Endothelial cell of umbilical vein (primary cell): ENCODE results near the gene ARHGEF17. TPM values are rescaled to one million over a fixed set of nuclear protein-coding genes. Genes with fewer than 3 reads are reported as not detected.

ENCODE experiments used
- BruUV-seq: library from RNA; stranded (reverse); fragments of 400-500 nt; replicated peaks from 2 replicates; lab custom pipeline; 2021; lab: Mats Ljungman, UMichigan
- CTCF ChIA-PET: fragments of 300-600, 350-600 bp; sonication (Branson Sonifier 250); formaldehyde crosslinking; loops from one replicate; lab custom pipeline; 2021; ENCODE audit warnings: antibody characterized with exemption, inconsistent platforms; lab: Charles Lee
- POLR2A ChIA-PET: fragments of 300-600, 350-600 bp; sonication (Branson Sonifier 250); formaldehyde crosslinking; loops from one replicate; lab custom pipeline; 2021; ENCODE audit warnings: antibody characterized with exemption, inconsistent platforms; lab: Charles Lee
- DNase-seq: peaks from one replicate; pipeline ENCODE4 v3.0.0-alpha.2; 2011; ENCODE audit warnings: low read depth, low spot score
- FAIRE-seq: peaks from 2 replicates; lab custom pipeline; 2011; peaks lifted over from hg19 to GRCh38; lab: Jason Lieb, UNC
- H2AFZ ChIP-seq: 2 replicates; pipeline ENCODE4 v1.6.0; 2012; ENCODE audit warnings: low read depth, low read length, control low read depth, inconsistent platforms
- H3K27ac ChIP-seq: 2 replicates; pipeline ENCODE4 v1.5.1; 2011; ENCODE audit warnings: low read depth, mild to moderate bottlenecking, control low read depth, low read length, moderate library complexity; ENCODE audit not compliant: insufficient read depth
- H3K27me3 ChIP-seq, 2 experiments: 2 replicates each; pipeline versions ENCODE4 v1.6.0 to v1.6.1; 2011; ENCODE audit warnings: low read length in 2 of 2, mixed read lengths in 1 of 2; ENCODE audit not compliant: control insufficient read depth in 2 of 2, insufficient read depth in 2 of 2
- H3K36me3 ChIP-seq, 2 experiments: 2 replicates in 1 of 2; 3 replicates in 1 of 2; pipeline ENCODE4 v1.5.1; 2011; ENCODE audit warnings: low read length in 2 of 2, mild to moderate bottlenecking in 1 of 2, moderate library complexity in 1 of 2; ENCODE audit not compliant: control insufficient read depth in 2 of 2, insufficient read depth in 2 of 2; ENCODE audit errors: extremely low read depth in 1 of 2
- H3K4me1 ChIP-seq: 3 replicates; pipeline ENCODE4 v1.5.1; 2011; ENCODE audit warnings: mild to moderate bottlenecking, low read length; ENCODE audit not compliant: control insufficient read depth, insufficient read depth; ENCODE audit errors: extremely low read depth
- H3K4me2 ChIP-seq: 2 replicates; pipeline ENCODE4 v1.6.1; 2011; ENCODE audit warnings: low read length, control low read depth, mixed read lengths; ENCODE audit not compliant: insufficient read depth
- H3K4me3 ChIP-seq, 3 experiments: fragments of 200-600 bp in 1 of 3; sonication (generic), shearing (Covaris generic) in 1 of 3; replicated peaks in 1 of 3; 2 replicates each; pipeline ENCODE4 v1.5.1; 2011 to 2016; ENCODE audit warnings: control low read depth in 3 of 3, low read length in 3 of 3, mild to moderate bottlenecking in 2 of 3, inconsistent platforms in 1 of 3, low read depth in 1 of 3, moderate library complexity in 1 of 3; ENCODE audit not compliant: insufficient read depth in 1 of 3
- H3K79me2 ChIP-seq: 2 replicates; pipeline ENCODE4 v1.6.0; 2012; ENCODE audit warnings: low read length, inconsistent platforms; ENCODE audit not compliant: control insufficient read depth, insufficient read depth
- H3K9ac ChIP-seq: replicated peaks from 2 replicates; pipeline ENCODE3; 2011; ENCODE audit warnings: low read length, control low read depth; ENCODE audit not compliant: insufficient read depth; ENCODE audit errors: extremely low read depth
- H3K9me1 ChIP-seq: replicated peaks from 3 replicates; pipeline ENCODE4 v1.6.0; 2011; ENCODE audit warnings: mild to moderate bottlenecking, low read length; ENCODE audit not compliant: control insufficient read depth, insufficient read depth; ENCODE audit errors: extremely low read depth
- H3K9me3 ChIP-seq: replicated peaks from 2 replicates; pipeline ENCODE4 v1.5.1; 2012; ENCODE audit warnings: low read length, inconsistent platforms; ENCODE audit not compliant: control insufficient read depth, insufficient read depth
- H4K20me1 ChIP-seq: replicated peaks from 2 replicates; pipeline ENCODE3; 2011; ENCODE audit warnings: mild to moderate bottlenecking, low read length; ENCODE audit not compliant: control insufficient read depth, insufficient read depth; ENCODE audit errors: extremely low read depth
- EZH2 ChIP-seq: IDR thresholded peaks from 2 replicates; pipeline ENCODE4 v1.6.1; 2012; ENCODE audit warnings: borderline replicate concordance, low read depth, mild to moderate bottlenecking, moderate library complexity, low read length, inconsistent platforms; ENCODE audit not compliant: severe bottlenecking
- FOS ChIP-seq: IDR thresholded peaks from 2 replicates; pipeline ENCODE4 v1.6.1; 2011; ENCODE audit warnings: mild to moderate bottlenecking, low read length, moderate library complexity, borderline replicate concordance; ENCODE audit not compliant: insufficient read depth
- GATA2 ChIP-seq: IDR thresholded peaks from 2 replicates; pipeline ENCODE4 v1.7.0; 2011; ENCODE audit warnings: low read depth, mild to moderate bottlenecking, moderate library complexity, mixed read lengths, low read length; ENCODE audit not compliant: insufficient read length, insufficient read depth
- JUN ChIP-seq: IDR thresholded peaks from 2 replicates; pipeline ENCODE4 v1.6.1; 2011; ENCODE audit warnings: borderline replicate concordance, low read depth; ENCODE audit not compliant: insufficient read length, insufficient read depth
- MYC ChIP-seq: IDR thresholded peaks from one replicate; pipeline ENCODE4 v1.6.1; 2011; ENCODE audit warnings: mild to moderate bottlenecking, low read depth, low read length
- POLR2A ChIP-seq: IDR thresholded peaks from 2 replicates; pipeline ENCODE4 v1.6.1; 2012; ENCODE audit warnings: low read depth, mild to moderate bottlenecking, control low read depth, low read length
- POLR2AphosphoS5 ChIP-seq: IDR thresholded peaks from 2 replicates; pipeline ENCODE4 v1.6.1; 2012; ENCODE audit warnings: low read depth, mild to moderate bottlenecking, control low read depth, low read length, moderate library complexity; ENCODE audit not compliant: insufficient read depth
- dilution Hi-C: fragments of 300-500 bp; cut with MboI; formaldehyde crosslinking; loops from one replicate; pipeline ENCODE4 v1.15.0; 2019; ENCODE audit warnings: low sequenced_read_pairs; ENCODE audit not compliant: extremely low pct_ligation_motif_present
- intact Hi-C: fragments of 100-400 bp; cut with micrococcal nuclease; formaldehyde crosslinking; loops from one replicate; pipeline ENCODE4 v1.10.0; 2022
- polyA plus RNA-seq, 4 experiments: library from polyadenylated mRNA; depleted of rRNA in 3 of 4; stranded (reverse) in 3 of 4; unstranded in 1 of 4; fragments of >200 nt; gene quantifications; 2 replicates each; pipeline versions ENCODE4 v1.2.1 to v1.2.3, GENCODE V29; 2011 to 2012; ENCODE audit warnings: missing spikeins in 1 of 4
- total RNA-seq: library from RNA; stranded (reverse); gene quantifications from 2 replicates; pipeline ENCODE4 v1.2.3, GENCODE V29; 2021
- TF ChIP-seq, protein P1 (sequence below): IDR thresholded peaks from 2 replicates; pipeline ENCODE4 v1.6.1; 2011; ENCODE audit not compliant: insufficient read depth, insufficient read length
- TF ChIP-seq, protein P2 (sequence below), 2 donors: IDR thresholded peaks; 1 replicate in 1 of 2; 2 replicates in 1 of 2; pipeline ENCODE4 v1.5.1; 2011; ENCODE audit warnings: low read length in 2 of 2, mild to moderate bottlenecking in 2 of 2, moderate library complexity in 2 of 2, control low read depth in 1 of 2, inconsistent platforms in 1 of 2, low read depth in 1 of 2; ENCODE audit not compliant: insufficient read depth in 1 of 2; ENCODE audit errors: extremely low read depth in 1 of 2

The ARHGEF17 gene
- total and polyA plus RNA-seq, 2 donors (not counting 3 experiments of a cell fraction or from before 2014, with no cell fraction given), result 74.9 to 89.9 TPM

DNA sequence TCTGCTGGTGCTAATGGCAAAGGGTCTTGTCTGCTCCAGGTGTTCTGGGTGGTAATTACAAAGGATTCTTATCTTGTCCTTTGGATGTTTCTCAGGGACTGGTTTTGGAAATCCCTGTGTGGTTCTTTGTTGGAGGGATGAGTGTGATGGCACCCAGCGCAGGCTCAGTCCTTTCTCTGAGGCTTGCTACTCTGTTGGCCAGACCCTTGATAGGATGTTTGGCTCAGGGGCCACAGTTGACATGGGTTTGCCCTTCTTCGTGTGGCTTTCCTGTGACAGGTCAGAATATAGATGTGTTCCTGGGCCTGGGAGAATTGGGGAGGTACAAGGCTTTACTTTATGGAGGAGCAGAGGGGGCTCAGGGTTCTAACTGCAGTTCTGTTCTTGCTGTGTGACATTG lies 4.0 kb downstream of the ARHGEF17 start:
- H3K27ac ChIP-seq, result no peak overlapping the region
- dilution Hi-C loops, result no loop called here

More for the DNA sequence above, 4.0 kb downstream of the ARHGEF17 start:
- H3K79me2 ChIP-seq, result peaks cover 51% of the 10 kb centered on the region
- ChIA-PET POLR2A (interaction anchor here (0.7 kb wide), 1 partner anchor 10 kb away, joined by 3 read pairs; no protein-coding TSS in a partner anchor), CTCF (interaction anchor here (1.4 to 16.0 kb wide), 3 partner anchors 12 to 24 kb away, joined by 4 to 455 read pairs (median 7); no protein-coding TSS in a partner anchor)
- no peaks in the 10 kb centered on the region for H4K20me1 ChIP-seq
- H3K4me3 ChIP-seq, result peak overlapping the region in 2 of 3 experiments; percentile 20 to 23
- H3K36me3 ChIP-seq, result peaks cover 0 to 5% of the 10 kb centered on the region in 2 experiments
- FAIRE-seq (no peak), DNase-seq (no peak)
- H3K27me3 ChIP-seq, result no peaks in the 10 kb centered on the region
- H3K9me1 ChIP-seq, result no peaks in the 10 kb centered on the region
- peak overlapping the region; percentile 60 for H3K4me2 ChIP-seq
- BruUV-seq, result no TSS peak
- H3K4me1 ChIP-seq, result peaks cover 37% of the 10 kb centered on the region
- intact Hi-C loops, result no loop called here
- H2AFZ ChIP-seq, result no peak overlapping the region
- TF ChIP-seq FOS (no peak), MYC (no peak), EZH2 (no peak), POLR2A (no peak), POLR2AphosphoS5 (no peak), GATA2 (no peak), JUN (no peak)
- TF ChIP-seq, protein P1, sequence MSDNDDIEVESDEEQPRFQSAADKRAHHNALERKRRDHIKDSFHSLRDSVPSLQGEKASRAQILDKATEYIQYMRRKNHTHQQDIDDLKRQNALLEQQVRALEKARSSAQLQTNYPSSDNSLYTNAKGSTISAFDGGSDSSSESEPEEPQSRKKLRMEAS, result no peak
- TF ChIP-seq, protein P2, sequence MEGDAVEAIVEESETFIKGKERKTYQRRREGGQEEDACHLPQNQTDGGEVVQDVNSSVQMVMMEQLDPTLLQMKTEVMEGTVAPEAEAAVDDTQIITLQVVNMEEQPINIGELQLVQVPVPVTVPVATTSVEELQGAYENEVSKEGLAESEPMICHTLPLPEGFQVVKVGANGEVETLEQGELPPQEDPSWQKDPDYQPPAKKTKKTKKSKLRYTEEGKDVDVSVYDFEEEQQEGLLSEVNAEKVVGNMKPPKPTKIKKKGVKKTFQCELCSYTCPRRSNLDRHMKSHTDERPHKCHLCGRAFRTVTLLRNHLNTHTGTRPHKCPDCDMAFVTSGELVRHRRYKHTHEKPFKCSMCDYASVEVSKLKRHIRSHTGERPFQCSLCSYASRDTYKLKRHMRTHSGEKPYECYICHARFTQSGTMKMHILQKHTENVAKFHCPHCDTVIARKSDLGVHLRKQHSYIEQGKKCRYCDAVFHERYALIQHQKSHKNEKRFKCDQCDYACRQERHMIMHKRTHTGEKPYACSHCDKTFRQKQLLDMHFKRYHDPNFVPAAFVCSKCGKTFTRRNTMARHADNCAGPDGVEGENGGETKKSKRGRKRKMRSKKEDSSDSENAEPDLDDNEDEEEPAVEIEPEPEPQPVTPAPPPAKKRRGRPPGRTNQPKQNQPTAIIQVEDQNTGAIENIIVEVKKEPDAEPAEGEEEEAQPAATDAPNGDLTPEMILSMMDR (IDR thresholded peaks at IDR 0.05; ENCODE audit: extremely low read depth in 1 of 2, insufficient read depth in 1 of 2, low read depth in 1 of 2, low read length in 2 of 2), result no peak
- H3K9ac ChIP-seq, result peak overlapping the region; percentile 0
- H3K9me3 ChIP-seq, result no peaks in the 10 kb centered on the region
